Skeletal muscle tissue (tissue), 4 donors: ENCODE results near the gene CTNNA2. TPM values are rescaled to one million over a fixed set of nuclear protein-coding genes. Genes with fewer than 3 reads are reported as not detected.

Source experiments
- H3K27ac ChIP-seq: one replicate; pipeline ENCODE4 v1.7.0; 2013; ENCODE audit warnings: mild to moderate bottlenecking, low read depth, low read length, inconsistent platforms
- H3K27me3 ChIP-seq, 3 donors: one replicate each; pipeline ENCODE4 v1.7.0; 2013; ENCODE audit warnings: low read length in 3 of 3; ENCODE audit not compliant: control insufficient read depth in 3 of 3, insufficient read depth in 3 of 3
- H3K36me3 ChIP-seq, 3 donors: one replicate each; pipeline ENCODE4 v1.7.0; 2013; ENCODE audit warnings: low read length in 3 of 3; ENCODE audit not compliant: control insufficient read depth in 3 of 3, insufficient read depth in 3 of 3
- H3K4me1 ChIP-seq, 3 donors: one replicate each; pipeline ENCODE4 v1.7.0; 2013; ENCODE audit warnings: low read length in 3 of 3, mild to moderate bottlenecking in 3 of 3; ENCODE audit not compliant: control insufficient read depth in 3 of 3, insufficient read depth in 3 of 3
- H3K4me3 ChIP-seq, 3 donors: one replicate each; pipeline ENCODE4 v1.7.0; 2013; ENCODE audit warnings: low read length in 3 of 3
- H3K9ac ChIP-seq, 3 donors: one replicate each; pipeline ENCODE4 v1.7.0; 2013; ENCODE audit warnings: low read length in 3 of 3, mild to moderate bottlenecking in 3 of 3, moderate library complexity in 2 of 3, low read depth in 1 of 3
- H3K9me3 ChIP-seq, 3 donors: one replicate each; pipeline ENCODE4 v1.7.0; 2013; ENCODE audit warnings: low read length in 3 of 3; ENCODE audit not compliant: control insufficient read depth in 3 of 3
- total RNA-seq: library from RNA; depleted of rRNA; stranded (reverse); fragments of >200 nt; gene quantifications from one replicate; pipeline ENCODE4 v1.2.3, GENCODE V29; 2014
- donor health status: Osteomylitis.

Gene CTNNA2
- total RNA-seq, 1 donor from 2014 or later, result 1.0 TPM

DNA sequence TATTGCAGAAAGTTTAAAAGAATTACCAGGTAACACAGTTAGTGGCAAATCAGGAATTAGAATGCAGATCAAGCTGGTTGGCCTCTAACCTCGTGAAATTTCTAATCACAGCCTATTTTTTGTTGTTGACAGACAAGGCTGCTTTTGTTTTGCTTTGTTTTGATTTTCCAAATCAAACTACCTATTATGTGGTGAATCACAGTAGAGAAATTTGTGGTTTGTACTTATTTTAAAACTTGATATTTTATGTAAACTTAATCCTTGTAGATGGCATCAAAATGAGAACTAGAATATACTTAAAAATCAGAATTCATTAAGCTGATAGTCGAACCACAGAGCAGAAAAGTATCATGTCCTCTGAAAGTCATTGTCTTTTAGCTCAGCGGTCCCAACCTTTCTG, 258.1 kb downstream of the CTNNA2 start:
- Histone ChIP-seq H3K27ac (no peak overlapping the region), H3K9me3 (no peaks in the 10 kb centered on the region), H3K4me1 (no peaks in the 10 kb centered on the region), H3K4me3 (no peak overlapping the region), H3K9ac (no peak overlapping the region), H3K27me3 (no peaks in the 10 kb centered on the region), H3K36me3 (no peaks in the 10 kb centered on the region)

DNA sequence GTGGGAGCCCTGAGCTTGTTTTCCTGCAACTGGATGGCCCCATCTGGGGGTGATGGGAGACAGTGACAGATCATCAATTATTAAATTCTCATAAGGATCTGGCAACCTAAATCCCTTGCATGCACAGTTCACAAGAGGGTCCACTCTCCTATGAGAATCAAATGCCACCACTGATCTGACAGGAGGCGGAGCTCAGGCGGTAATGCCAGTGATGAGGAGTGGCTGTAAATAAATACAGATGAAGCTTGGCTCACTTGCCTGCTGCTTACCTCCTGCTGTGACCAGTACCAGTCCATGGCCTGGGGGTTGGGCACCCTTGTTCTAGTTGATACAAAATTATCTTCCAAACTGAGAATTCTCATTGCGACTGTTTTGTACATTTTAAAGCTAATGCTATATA, 258.6 kb downstream of the CTNNA2 start:
- no peaks in the 10 kb centered on the region for H3K36me3 ChIP-seq
- no peaks in the 10 kb centered on the region for H3K4me1 ChIP-seq
- no peak overlapping the region for H3K4me3 ChIP-seq
- H3K9me3 ChIP-seq, result no peaks in the 10 kb centered on the region
- no peak overlapping the region for H3K9ac ChIP-seq
- H3K27ac ChIP-seq, result no peak overlapping the region
- H3K27me3 ChIP-seq, result no peaks in the 10 kb centered on the region

DNA sequence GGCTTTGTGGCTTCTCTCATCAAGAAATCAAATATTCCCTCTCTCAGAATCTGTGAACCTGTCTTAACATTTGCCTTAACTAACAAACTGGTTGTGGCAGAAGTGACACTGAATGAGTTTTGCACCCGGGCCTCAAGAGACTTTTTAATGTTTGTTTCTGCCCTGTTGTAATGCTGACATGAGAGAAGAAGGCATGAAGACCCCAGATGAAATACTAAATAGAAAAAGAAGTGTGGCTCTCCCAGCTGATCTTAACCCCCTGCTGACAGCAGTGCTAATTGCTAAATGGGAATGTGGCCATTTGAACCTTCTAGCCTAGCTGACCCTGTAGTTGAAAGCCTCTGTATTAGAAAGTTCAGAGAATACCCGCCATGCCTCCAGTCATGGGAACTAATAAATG, 261.2 kb downstream of the CTNNA2 start:
- no peak overlapping the region for H3K4me3 ChIP-seq
- H3K4me1 ChIP-seq, result no peaks in the 10 kb centered on the region
- H3K27ac ChIP-seq, result no peak overlapping the region
- H3K9me3 ChIP-seq, result no peaks in the 10 kb centered on the region
- H3K36me3 ChIP-seq, result no peaks in the 10 kb centered on the region
- H3K9ac ChIP-seq, result no peak overlapping the region
- no peaks in the 10 kb centered on the region for H3K27me3 ChIP-seq

DNA sequence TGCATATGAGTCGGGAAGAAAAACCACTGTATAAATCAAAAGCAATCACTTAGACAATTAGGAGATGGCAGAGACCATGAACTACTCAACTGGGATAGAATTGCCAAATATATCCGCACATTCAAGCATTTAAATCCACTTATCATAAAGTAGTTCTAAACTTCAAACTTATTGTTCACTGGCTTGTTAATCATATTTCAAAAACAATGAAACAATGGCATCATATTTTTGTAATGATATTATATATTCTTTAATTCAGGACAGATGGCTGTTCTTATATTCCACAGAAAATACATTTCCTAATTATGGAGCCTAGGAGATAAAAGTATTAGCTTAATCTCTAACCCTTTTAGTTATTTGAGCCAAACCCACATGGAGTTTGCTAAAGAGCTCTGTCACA, 263.6 kb downstream of the CTNNA2 start:
- Histone ChIP-seq H3K9ac (no peak overlapping the region), H3K36me3 (no peaks in the 10 kb centered on the region), H3K9me3 (no peaks in the 10 kb centered on the region), H3K27me3 (no peaks in the 10 kb centered on the region), H3K27ac (no peak overlapping the region), H3K4me1 (no peaks in the 10 kb centered on the region), H3K4me3 (no peak overlapping the region)

DNA sequence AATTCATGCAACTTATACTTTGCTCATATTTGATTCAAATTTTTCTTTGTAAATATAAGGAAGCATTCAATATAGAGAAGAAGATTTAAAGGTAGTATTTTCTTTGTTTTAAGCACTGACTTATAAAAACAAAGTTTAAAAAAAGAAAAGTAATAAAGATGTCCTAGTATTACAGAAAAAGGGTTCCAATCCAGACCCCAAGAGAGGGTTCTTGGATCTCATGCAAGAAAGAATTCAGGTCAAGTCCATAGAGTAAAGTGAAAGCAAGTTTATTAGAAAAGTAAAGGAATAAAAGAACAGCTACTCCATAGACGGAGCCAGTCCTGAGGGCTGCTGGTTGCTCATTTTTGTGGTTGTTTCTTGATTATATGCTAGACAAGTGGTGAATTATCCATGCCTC, 267.9 kb downstream of the CTNNA2 start:
- H3K9me3 ChIP-seq, result no peaks in the 10 kb centered on the region
- H3K27ac ChIP-seq, result no peak overlapping the region
- no peak overlapping the region for H3K9ac ChIP-seq
- no peaks in the 10 kb centered on the region for H3K36me3 ChIP-seq
- no peaks in the 10 kb centered on the region for H3K27me3 ChIP-seq
- H3K4me3 ChIP-seq, result no peak overlapping the region
- no peaks in the 10 kb centered on the region for H3K4me1 ChIP-seq

DNA sequence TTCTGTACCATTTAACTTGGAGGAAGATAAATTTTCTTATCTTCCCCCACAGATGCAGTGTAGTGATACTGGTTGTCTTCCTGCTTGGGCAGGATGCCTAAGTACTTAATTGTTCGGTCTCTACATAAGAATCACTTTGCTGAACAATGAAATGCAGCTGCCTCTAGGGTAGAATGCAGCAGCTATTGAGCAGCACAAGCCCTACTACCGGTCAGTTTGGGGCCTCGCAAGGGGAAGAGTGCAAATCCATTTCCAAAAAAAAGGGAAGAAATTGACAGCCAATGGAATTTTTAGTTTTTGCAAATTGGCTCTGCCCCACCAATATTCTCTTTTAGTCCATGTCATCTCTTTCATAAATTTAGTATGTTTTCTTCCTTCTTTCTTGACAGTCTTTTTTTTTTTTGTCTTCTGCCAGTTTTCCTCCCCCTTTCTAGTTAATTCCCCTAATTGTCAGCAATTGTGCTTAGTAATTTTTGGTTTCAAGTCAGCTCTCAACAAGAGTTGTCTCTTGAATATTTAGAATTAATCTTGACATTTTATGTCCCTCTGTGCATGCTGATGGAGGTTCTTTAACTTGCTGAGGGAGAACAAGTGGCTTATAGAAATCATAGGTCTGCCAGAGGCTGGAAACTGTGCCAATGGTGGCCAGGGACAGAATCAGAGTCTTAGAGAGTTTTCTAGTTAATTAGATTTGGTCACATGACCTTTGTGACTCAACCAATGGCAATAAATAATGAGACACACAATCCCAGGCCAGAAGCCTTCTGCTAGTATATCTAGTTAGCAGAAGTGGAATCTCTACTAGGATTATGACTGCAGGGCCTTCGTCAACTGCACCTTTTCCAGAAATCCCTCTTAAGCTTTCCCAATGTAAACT, 270.0 kb downstream of the CTNNA2 start:
- H3K9ac ChIP-seq, result no peak overlapping the region
- no peaks in the 10 kb centered on the region for H3K4me1 ChIP-seq
- H3K4me3 ChIP-seq, result no peak overlapping the region
- H3K27me3 ChIP-seq, result no peaks in the 10 kb centered on the region
- no peaks in the 10 kb centered on the region for H3K36me3 ChIP-seq
- no peak overlapping the region for H3K27ac ChIP-seq
- no peaks in the 10 kb centered on the region for H3K9me3 ChIP-seq

DNA sequence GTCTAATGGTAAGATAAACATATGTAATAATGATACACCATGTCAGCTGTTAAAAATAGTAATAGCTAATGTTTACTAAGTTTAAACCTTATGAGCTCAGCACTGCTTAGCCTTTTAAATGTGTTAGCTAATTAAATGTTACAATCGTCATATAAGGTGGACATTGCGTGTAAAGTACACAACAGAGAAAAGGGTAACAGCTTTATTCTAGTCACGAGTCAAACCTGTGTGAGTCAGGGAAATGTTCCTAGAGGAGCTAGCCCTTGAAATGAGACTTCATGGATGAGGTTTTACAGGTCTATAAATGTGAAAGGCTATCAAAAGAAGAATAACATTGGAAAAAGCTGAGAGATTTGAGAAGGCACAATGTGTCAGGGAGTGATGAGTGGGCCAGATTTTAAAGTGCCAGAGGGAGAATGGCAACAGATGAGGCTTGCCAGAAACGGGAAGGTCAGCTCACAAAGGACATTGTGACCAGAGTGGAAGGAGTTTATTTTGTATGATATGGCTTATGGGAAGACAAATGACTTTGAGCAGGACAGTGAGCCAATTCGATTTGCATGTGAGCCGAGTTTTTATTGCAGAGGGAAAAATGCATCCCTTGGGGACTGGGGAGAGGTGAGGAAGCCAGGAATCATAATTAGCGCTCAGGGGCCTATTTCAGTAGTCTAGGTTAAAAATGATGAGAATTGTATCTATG, 276.3 kb downstream of the CTNNA2 start:
- no peak overlapping the region for H3K27ac ChIP-seq
- H3K4me3 ChIP-seq, result no peak overlapping the region
- H3K9ac ChIP-seq, result no peak overlapping the region
- no peaks in the 10 kb centered on the region for H3K4me1 ChIP-seq
- H3K9me3 ChIP-seq, result no peaks in the 10 kb centered on the region
- no peaks in the 10 kb centered on the region for H3K36me3 ChIP-seq
- no peaks in the 10 kb centered on the region for H3K27me3 ChIP-seq

DNA sequence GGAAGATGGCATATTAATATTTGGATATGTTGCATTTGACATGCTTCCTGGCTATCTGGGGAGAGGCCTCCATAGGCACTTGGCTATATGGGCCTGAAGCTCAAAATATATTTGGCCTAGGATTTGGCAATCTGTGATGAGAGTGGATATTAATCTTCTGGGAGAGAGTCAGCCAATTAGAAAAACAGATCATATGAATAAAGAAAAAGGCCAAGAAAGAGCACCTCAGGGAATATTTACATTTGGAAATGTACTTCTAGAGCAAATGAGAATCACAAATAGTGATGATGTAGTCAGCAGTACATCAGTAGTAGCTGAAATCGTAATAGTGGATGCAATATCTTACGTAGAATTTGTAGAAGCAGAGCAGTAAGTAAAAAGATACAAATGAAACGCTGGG, 277.0 kb downstream of the CTNNA2 start:
- no peaks in the 10 kb centered on the region for H3K27me3 ChIP-seq
- no peak overlapping the region for H3K4me3 ChIP-seq
- no peak overlapping the region for H3K27ac ChIP-seq
- no peak overlapping the region for H3K9ac ChIP-seq
- H3K36me3 ChIP-seq, result no peaks in the 10 kb centered on the region
- no peaks in the 10 kb centered on the region for H3K4me1 ChIP-seq
- no peaks in the 10 kb centered on the region for H3K9me3 ChIP-seq

DNA sequence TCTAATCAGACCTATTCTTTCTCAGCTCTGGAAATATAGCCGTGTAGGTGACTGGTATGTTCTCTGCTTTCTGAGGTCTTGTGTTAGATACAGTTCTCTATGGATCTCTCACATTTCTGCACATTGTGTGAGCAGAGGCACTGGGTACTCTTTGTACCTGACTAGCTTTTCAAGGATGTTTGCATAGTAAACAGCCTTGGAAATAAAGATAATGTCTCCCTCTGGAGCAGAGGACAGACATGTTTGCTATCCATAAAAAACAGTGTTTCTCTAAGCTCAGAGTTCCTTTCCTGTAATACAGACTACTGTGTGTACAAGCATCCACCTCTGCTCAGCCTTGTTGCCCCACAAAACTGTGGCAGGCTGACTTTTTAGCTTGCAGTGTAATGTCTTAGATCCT, 279.2 kb downstream of the CTNNA2 start:
- H3K9me3 ChIP-seq, result no peaks in the 10 kb centered on the region
- H3K4me3 ChIP-seq, result no peak overlapping the region
- no peaks in the 10 kb centered on the region for H3K4me1 ChIP-seq
- no peaks in the 10 kb centered on the region for H3K27me3 ChIP-seq
- H3K9ac ChIP-seq, result no peak overlapping the region
- H3K27ac ChIP-seq, result no peak overlapping the region
- H3K36me3 ChIP-seq, result no peaks in the 10 kb centered on the region

DNA sequence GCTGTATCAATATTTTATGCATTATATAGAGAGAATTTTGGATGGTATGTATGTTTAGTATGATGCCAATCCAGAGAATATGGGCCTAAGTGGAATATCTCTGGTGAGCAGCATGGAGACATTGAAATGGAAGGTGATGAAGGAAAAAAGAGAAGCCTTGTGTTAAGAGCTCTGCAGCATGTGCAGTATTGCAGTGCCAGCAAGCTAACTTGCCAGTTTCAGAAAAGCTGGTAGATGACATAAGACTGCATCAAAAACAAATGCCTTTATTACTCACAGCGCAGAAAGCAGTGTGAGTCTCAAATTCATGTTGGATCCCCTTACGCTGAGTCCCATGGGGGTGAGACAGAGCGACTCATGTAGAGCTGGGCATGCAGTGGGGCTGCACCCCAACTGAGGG, 280.2 kb downstream of the CTNNA2 start:
- Histone ChIP-seq H3K27me3 (no peaks in the 10 kb centered on the region), H3K36me3 (no peaks in the 10 kb centered on the region), H3K9ac (no peak overlapping the region), H3K9me3 (no peaks in the 10 kb centered on the region), H3K4me1 (no peaks in the 10 kb centered on the region), H3K4me3 (no peak overlapping the region), H3K27ac (no peak overlapping the region)
